HEK293T (cell line): Measurements from ENCODE around the gene UBL7.

Source experiments
- FOXA1 ChIP-seq: fragments of 450-650 bp; IDR thresholded peaks from 2 replicates; pipeline ENCODE4 v1.6.1; 2016; ENCODE audit warnings: mild to moderate bottlenecking
- HDGF ChIP-seq: fragments of 450-650 bp; IDR thresholded peaks from 2 replicates; pipeline ENCODE4 v1.6.1; 2017; ENCODE audit warnings: antibody characterized with exemption, borderline replicate concordance
- SUZ12 ChIP-seq: fragments of 450-650 bp; IDR thresholded peaks from 2 replicates; pipeline ENCODE4 v1.6.1; 2016; ENCODE audit warnings: mild to moderate bottlenecking
- TARDBP ChIP-seq: fragments of 450-650 bp; IDR thresholded peaks from 2 replicates; pipeline ENCODE4 v1.6.1; 2016

DNA sequence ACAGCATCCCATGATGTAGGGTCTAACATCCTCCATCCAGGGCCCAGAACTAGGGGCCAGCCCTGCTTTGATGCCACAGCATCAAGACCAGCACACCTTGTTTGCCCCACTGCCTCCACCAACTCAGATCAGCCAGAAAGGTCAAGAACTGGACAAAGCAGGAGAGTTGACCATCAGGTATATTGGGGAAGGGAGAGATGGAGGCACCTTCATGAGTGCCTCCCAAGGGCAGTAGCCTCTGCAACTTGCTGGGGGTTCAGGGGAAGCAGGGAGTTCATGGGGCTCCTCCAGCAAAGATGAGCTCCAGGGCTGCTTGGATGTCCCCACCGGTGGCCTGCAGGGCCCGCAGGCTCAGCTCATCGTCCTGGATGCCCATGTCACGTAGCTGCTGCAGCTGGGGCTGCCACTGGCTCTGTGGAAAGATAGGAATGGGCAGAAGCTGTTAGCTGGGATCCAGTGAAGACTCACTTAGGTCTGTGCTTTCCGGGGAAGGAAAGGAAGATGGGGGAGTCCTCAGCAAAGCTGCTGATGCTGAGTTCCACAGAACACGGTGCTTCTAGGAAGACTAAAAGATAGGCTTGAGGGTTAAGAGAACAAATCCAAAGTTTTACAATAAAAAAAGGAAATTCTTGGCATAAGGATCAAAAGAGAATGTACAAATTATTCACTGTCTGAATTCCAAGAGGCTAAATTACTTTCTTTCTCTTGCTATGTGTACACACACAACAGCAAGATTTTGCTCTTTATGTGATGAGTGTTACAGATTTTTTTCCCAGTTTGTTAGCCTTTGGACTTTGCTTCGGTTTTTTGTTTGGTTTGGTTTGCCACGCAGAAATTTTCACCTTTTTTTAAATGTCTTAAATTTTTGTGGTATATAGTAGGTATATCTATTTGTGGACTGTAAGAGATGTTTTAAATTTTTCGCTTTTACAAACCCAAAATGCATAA lies 14.9 kb downstream of the UBL7 start:
- TF ChIP-seq TARDBP (no peak), SUZ12 (no peak), HDGF (no peak), FOXA1 (no peak)
